Measurements from ENCODE around the gene ECI1.

The ECI1 gene

DNA sequence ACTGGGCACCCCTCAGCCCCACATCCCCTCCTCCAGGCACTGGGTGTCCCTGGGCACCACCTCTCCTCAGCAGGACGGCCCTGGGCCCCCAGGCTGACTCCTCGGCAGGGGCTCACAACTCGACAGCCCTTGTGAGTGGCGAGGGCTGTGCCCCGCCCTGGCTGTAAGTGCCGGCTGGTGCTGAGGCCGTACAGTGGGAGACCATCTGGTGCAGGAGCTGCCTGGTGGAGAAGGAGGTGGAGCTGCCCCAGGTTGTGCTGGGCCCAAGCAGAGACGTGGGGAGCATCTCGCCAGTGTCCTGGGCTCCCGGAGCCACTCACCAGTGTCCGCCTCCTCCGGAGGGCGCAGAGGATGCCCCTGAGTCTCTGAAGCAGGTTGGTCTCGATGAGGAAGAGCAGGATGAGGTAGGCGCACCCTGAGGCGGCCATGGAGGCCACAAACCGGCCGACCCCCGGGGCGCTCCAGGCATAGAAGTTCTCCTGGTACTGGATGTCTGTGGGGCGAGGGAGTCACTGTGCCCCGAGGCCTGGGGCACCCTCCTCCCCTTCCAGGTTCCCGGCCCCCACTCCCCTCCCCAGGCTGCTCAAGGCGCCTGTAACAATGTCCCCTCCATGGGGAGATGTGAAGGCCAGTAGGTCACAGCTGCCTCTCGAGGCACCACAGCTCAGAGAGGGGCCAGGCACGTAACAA, 31.6 kb upstream of the ECI1 start:
- Histone ChIP-seq H3K27me3 (ENCODE audit: control insufficient read depth, low read length) (peaks cover 3% of the 10 kb centered on the region; the same call in 1 of the 2 replicates), H3K9me3 (ENCODE audit: control insufficient read depth, insufficient read depth, low read length) (no peaks in the 10 kb centered on the region), H3K4me2 (ENCODE audit: low read length) (no peak overlapping the region), H4K20me1 (ENCODE audit: control insufficient read depth, insufficient read depth, low read depth, low read length) (no peaks in the 10 kb centered on the region), H3K79me2 (ENCODE audit: control insufficient read depth, low read length) (no peaks in the 10 kb centered on the region), H3K4me3 (ENCODE audit: low read length) (no peak overlapping the region), H3K27ac (ENCODE audit: low read depth, low read length) (no peak overlapping the region), H3K9me2 (replicated peaks; ENCODE audit: control insufficient read depth, low read length) (no peaks in the 10 kb centered on the region), H3K36me3 (ENCODE audit: control insufficient read depth, low read length) (no peaks in the 10 kb centered on the region), H3K4me1 (ENCODE audit: control insufficient read depth, low read length) (no peaks in the 10 kb centered on the region), H3F3A (ENCODE audit: control insufficient read depth, insufficient read depth) (no peaks in the 10 kb centered on the region)
- TF ChIP-seq CTCF (IDR thresholded peaks at IDR 0.05; ENCODE audit: low read depth, low read length, poor library complexity, severe bottlenecking) = no peak
- TF ChIP-seq EZH2phosphoT487 (IDR thresholded peaks at IDR 0.05; ENCODE audit: borderline replicate concordance, low read length) = no peak

DNA sequence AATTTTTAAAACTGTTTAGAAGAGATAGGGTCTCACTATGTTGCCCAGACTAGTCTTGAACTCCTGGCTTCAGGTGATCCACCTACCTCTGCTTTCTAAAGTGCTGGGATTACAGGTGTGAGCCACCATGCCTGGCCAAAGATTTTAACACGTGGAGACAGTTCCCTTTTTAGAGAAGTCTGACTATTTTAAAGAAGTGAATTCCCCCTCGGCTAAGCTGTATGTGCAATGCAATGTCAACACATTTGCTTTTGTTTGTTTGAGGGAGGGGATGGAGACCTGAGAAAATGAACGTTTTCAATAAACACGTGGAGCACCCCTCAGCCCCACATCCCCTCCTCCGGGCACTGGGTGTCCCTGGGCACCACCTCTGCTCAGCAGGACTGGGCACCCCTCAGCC, 30.9 kb upstream of the ECI1 start:
- Histone ChIP-seq H3K79me2 (ENCODE audit: control insufficient read depth, low read length) (no peaks in the 10 kb centered on the region), H3F3A (ENCODE audit: control insufficient read depth, insufficient read depth) (no peaks in the 10 kb centered on the region), H3K27ac (ENCODE audit: low read depth, low read length) (no peak overlapping the region), H3K27me3 (ENCODE audit: control insufficient read depth, low read length) (peaks cover 3% of the 10 kb centered on the region; the same call in 1 of the 2 replicates), H3K36me3 (ENCODE audit: control insufficient read depth, low read length) (no peaks in the 10 kb centered on the region), H3K9me3 (ENCODE audit: control insufficient read depth, insufficient read depth, low read length) (no peaks in the 10 kb centered on the region), H3K4me1 (ENCODE audit: control insufficient read depth, low read length) (no peaks in the 10 kb centered on the region), H4K20me1 (ENCODE audit: control insufficient read depth, insufficient read depth, low read depth, low read length) (no peaks in the 10 kb centered on the region), H3K4me3 (ENCODE audit: low read length) (no peak overlapping the region), H3K9me2 (replicated peaks; ENCODE audit: control insufficient read depth, low read length) (no peaks in the 10 kb centered on the region), H3K4me2 (ENCODE audit: low read length) (no peak overlapping the region)
- TF ChIP-seq CTCF (IDR thresholded peaks at IDR 0.05; ENCODE audit: low read depth, low read length, poor library complexity, severe bottlenecking) (no peak), EZH2phosphoT487 (IDR thresholded peaks at IDR 0.05; ENCODE audit: borderline replicate concordance, low read length) (no peak)

DNA sequence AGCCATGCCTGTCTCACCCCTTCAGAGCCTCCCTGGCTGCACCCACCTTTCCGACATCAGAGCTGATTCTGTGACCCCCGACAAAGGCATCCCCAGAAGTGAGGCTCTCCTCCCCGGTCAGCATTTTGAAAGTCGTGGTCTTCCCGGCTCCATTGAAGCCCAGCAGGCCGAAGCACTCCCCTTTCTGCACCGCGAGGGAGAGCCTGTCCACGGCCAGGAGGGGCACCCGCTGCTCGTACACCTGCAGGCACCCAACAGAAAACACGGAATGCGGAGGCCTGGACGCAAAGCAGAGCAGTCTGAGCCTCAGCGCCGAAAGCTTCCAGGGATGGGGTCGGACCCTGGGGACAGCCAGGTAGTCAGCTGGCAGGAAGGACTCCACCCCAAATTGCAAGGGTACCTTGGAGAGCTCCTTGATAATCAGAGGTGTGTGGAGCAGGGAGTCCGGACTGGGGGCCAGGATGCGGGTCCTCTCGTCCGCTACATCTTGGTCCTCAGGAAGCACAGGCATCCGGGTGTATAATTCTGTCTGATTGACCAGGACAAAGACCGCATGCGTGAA, 29.7 kb upstream of the ECI1 start:
- Histone ChIP-seq H3K4me3 (ENCODE audit: low read length) (no peak overlapping the region), H3K9me2 (replicated peaks; ENCODE audit: control insufficient read depth, low read length) (no peaks in the 10 kb centered on the region), H3K4me2 (ENCODE audit: low read length) (no peak overlapping the region), H4K20me1 (ENCODE audit: control insufficient read depth, insufficient read depth, low read depth, low read length) (no peaks in the 10 kb centered on the region), H3F3A (ENCODE audit: control insufficient read depth, insufficient read depth) (no peaks in the 10 kb centered on the region), H3K27me3 (ENCODE audit: control insufficient read depth, low read length) (peaks cover 3% of the 10 kb centered on the region; the same call in 1 of the 2 replicates), H3K9me3 (ENCODE audit: control insufficient read depth, insufficient read depth, low read length) (no peaks in the 10 kb centered on the region), H3K79me2 (ENCODE audit: control insufficient read depth, low read length) (no peaks in the 10 kb centered on the region), H3K36me3 (ENCODE audit: control insufficient read depth, low read length) (no peaks in the 10 kb centered on the region), H3K4me1 (ENCODE audit: control insufficient read depth, low read length) (no peaks in the 10 kb centered on the region), H3K27ac (ENCODE audit: low read depth, low read length) (no peak overlapping the region)
- TF ChIP-seq EZH2phosphoT487 (IDR thresholded peaks at IDR 0.05; ENCODE audit: borderline replicate concordance, low read length) = no peak
- TF ChIP-seq CTCF (IDR thresholded peaks at IDR 0.05; ENCODE audit: low read depth, low read length, poor library complexity, severe bottlenecking) = no peak

All from DOHH2 (cell line).